ENCODE results near the gene NDUFS2.

- TF ChIP-seq CTCF (IDR thresholded peaks at IDR 0.05) = no peak
- TF ChIP-seq POLR2AphosphoS5 (IDR thresholded peaks at IDR 0.05) = peak; percentile 2
- TF ChIP-seq POLR2A (IDR thresholded peaks at IDR 0.05) = no peak
Observed at GRCh38 chr1:161206411-161207140, 4.4 kb downstream of the NDUFS2 start.
